Activated effector memory CD4-positive, alpha-beta T cell treated with Interleukin-2 at 50 U/mL for 16 hours (primary cell): ENCODE measurements around the gene VPS9D1.

Experiments
- DNase-seq: peaks from one replicate; pipeline ENCODE4 v3.0.0-alpha.2; 2020

VPS9D1 gene

GRCh38 chr16:89657442-89658220, 63.1 kb downstream of the VPS9D1 start, which contains the start of the genes CHMP1A and SPATA33:
Gene CHMP1A, minus strand, starts transcription at chr16:89657708. Its CDS starts 120 bp downstream, at chr16:89657588.
Gene SPATA33, plus strand, starts transcription at chr16:89657836. Its CDS starts 76 bp downstream, at chr16:89657912.
- peak; percentile 90 for DNase-seq
